ENCODE data around the gene SNX11.
"Not testable (repeated sequence)": the region's sequence is repeated elsewhere in the genome, so short reads cannot be mapped to it uniquely, and the experiment has no call there.

The SNX11 gene

DNA sequence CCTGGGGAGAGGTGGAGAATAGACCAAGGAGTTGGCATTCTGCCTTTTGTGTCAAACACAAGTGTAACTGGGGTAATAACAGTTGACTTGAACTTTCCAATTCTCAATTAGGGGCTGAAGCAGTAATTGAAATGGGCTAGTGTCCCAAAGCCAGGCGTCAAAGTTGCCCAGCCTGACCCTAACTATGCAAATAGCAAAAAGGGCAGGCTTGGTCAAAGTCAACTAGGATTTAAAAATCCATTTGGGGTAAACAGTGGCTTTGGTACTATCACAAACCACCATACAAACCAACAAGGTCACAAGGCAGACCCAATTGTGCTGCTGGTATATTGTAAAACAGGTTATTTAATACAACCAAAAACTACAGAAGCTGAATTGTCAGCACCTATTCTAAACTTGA is 41.4 kb upstream of the SNX11 start:
- TF ChIP-seq, protein P1, sequence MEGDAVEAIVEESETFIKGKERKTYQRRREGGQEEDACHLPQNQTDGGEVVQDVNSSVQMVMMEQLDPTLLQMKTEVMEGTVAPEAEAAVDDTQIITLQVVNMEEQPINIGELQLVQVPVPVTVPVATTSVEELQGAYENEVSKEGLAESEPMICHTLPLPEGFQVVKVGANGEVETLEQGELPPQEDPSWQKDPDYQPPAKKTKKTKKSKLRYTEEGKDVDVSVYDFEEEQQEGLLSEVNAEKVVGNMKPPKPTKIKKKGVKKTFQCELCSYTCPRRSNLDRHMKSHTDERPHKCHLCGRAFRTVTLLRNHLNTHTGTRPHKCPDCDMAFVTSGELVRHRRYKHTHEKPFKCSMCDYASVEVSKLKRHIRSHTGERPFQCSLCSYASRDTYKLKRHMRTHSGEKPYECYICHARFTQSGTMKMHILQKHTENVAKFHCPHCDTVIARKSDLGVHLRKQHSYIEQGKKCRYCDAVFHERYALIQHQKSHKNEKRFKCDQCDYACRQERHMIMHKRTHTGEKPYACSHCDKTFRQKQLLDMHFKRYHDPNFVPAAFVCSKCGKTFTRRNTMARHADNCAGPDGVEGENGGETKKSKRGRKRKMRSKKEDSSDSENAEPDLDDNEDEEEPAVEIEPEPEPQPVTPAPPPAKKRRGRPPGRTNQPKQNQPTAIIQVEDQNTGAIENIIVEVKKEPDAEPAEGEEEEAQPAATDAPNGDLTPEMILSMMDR (IDR thresholded peaks at IDR 0.05; ENCODE audit: borderline replicate concordance, control extremely low read depth, extremely low read depth, insufficient read depth, missing control alignments) = no peak
- DNase-seq (ENCODE audit: low spot score) = no peak
- in situ Hi-C loops (cut with MboI; ENCODE audit: low sequenced_read_pairs, unreplicated experiment) = loop anchor here (5.0 kb wide), 1 partner anchor 34 kb away; no protein-coding TSS in a partner anchor

DNA sequence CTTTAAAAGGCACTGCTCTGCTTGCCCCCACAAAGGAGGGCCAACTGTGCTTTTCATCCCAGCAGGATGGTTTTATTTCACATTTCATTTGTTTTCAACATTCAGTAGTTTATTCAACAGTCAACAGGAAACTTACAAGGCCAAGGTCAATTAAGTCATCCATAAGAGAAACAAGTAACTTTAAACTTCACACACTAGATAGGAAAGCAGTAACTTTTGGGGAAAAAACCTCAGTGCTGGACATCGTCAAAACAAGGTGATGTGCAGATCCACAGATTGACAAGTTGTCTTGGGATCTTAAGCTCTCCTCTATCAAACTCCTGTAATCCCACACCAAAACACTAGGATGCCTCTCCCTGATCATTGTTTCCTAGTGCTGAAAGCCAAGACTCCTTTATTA is 40.9 kb upstream of the SNX11 start:
- in situ Hi-C loops (cut with MboI; ENCODE audit: low sequenced_read_pairs, unreplicated experiment) = loop anchor here (5.0 kb wide), 1 partner anchor 34 kb away; no protein-coding TSS in a partner anchor
- DNase-seq (ENCODE audit: low spot score) = no peak
- TF ChIP-seq, protein P1 (IDR thresholded peaks at IDR 0.05; ENCODE audit: borderline replicate concordance, control extremely low read depth, extremely low read depth, insufficient read depth, missing control alignments) = no peak

DNA sequence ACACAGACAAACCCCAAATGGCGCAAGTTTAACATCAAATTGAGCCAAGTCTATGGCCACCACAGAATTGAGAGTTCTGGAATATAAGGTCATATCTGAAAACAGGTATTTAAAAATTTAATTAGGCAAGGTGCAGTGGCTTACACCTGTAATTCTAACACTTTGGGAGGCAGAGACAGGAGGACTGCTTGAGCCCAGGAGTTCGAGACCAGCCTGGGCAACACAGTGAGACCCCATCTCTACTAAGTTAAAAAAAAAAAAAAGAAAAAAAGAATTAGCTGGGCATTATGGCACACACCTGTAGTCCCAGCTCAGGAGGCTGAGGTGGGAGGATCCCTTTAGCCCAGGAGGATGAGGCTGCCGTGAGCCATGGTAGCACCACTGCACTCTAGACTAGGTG is 40.3 kb upstream of the SNX11 start:
- in situ Hi-C loops (cut with MboI; ENCODE audit: low sequenced_read_pairs, unreplicated experiment) = loop anchor here (5.0 kb wide), 1 partner anchor 35 kb away; no protein-coding TSS in a partner anchor
- no peak for DNase-seq (ENCODE audit: low spot score)
- TF ChIP-seq, protein P1 (IDR thresholded peaks at IDR 0.05; ENCODE audit: borderline replicate concordance, control extremely low read depth, extremely low read depth, insufficient read depth, missing control alignments) = no peak

DNA sequence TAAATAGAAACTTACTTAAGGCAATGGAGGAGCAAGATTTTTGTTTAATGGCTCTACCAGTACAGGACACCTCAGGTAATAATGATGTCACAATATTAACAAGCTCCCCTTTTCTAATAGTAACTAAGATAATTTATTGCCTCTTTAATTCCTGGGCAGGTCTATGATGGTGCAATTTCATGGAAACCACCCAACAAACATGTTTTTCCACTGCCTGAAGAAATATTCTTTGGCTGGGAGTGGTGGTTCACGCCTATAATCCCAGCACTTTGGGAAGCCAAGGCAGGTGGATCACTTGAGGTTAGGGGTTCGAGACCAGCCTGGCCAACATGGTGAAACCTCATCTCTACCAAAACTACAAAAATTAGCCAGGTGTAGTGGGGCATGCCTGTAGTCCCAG is 39.8 kb upstream of the SNX11 start:
- in situ Hi-C loops (cut with MboI; ENCODE audit: low sequenced_read_pairs, unreplicated experiment) = loop anchor here (5.0 kb wide), 1 partner anchor 36 kb away; no protein-coding TSS in a partner anchor
- not testable (repeated sequence) for DNase-seq (ENCODE audit: low spot score)

DNA sequence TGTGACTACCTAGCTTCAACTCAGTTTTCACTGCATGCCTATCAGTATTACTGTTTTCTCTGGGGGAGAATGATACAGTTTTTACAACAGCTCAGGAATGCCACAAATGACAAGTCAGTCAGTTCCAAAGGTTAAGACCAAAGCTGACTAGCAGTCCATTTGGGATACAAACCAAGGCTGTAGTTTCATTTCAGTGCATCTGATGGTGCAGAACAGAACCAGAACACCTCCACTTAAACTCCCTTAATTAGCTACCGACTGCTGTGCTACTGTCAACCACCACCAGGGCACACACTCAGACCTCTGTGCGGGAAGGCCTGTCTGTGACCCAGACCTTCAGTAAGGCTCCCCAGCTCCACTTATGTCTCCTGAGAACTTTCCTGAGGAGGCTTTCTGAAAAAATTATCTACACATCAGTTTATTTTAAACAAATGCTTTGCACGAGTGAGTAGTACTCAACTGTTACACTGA is 39.0 kb upstream of the SNX11 start:
- DNase-seq (ENCODE audit: low spot score) = no peak
- in situ Hi-C loops (cut with MboI; ENCODE audit: low sequenced_read_pairs, unreplicated experiment) = loop anchor here (5.0 kb wide), 1 partner anchor 36 kb away; no protein-coding TSS in a partner anchor

DNA sequence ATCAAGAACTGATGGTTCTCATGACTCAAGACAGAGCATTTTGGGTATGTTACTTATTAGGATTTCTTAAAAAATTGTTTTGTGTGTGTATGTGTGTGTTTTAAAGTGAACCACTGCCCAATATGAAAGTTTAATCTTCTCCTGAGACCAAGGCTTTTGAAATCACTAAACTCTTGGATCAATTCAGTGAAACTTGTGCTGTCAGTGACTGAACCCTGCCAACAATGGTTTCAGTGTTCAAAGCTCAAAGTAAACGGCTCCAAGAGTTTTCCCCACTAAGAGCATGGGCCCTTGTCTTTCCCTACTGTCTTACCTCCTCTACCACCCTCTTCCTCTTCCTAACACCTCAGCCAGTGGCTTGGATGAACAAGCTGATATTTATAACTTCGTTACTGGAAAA is 37.4 kb upstream of the SNX11 start:
- TF ChIP-seq, protein P1 (IDR thresholded peaks at IDR 0.05; ENCODE audit: borderline replicate concordance, control extremely low read depth, extremely low read depth, insufficient read depth, missing control alignments) = no peak
- no peak for DNase-seq (ENCODE audit: low spot score)

More for the DNA sequence above, 39.0 kb upstream of the SNX11 start:
- TF ChIP-seq, protein P1 (IDR thresholded peaks at IDR 0.05; ENCODE audit: borderline replicate concordance, control extremely low read depth, extremely low read depth, insufficient read depth, missing control alignments) = no peak

DNA sequence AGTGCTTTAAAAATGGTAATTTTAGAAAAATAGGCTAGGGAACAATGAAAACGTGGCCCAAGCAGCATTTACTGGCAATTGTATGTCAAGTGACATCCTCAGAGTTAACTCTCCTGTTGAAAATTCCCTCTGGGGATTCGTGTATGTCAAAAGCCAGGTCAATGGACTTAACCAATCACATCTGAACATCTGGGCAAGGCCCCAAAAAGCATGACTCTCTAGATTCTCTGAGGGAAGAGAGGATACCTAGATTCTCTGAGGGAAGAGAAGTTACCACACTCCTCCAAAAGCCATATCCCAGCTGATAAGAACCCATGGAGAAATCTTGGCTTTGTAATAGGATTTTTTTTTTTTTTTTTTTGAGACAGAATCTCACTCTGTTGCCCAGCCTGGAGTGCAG is 35.9 kb upstream of the SNX11 start:
- DNase-seq (ENCODE audit: low spot score) = no peak
- in situ Hi-C loops (cut with MboI; ENCODE audit: low sequenced_read_pairs, unreplicated experiment) = no loop called here
- TF ChIP-seq, protein P1 (IDR thresholded peaks at IDR 0.05; ENCODE audit: borderline replicate concordance, control extremely low read depth, extremely low read depth, insufficient read depth, missing control alignments) = no peak

More for the DNA sequence above, 37.4 kb upstream of the SNX11 start:
- in situ Hi-C loops (cut with MboI; ENCODE audit: low sequenced_read_pairs, unreplicated experiment) = no loop called here

DNA sequence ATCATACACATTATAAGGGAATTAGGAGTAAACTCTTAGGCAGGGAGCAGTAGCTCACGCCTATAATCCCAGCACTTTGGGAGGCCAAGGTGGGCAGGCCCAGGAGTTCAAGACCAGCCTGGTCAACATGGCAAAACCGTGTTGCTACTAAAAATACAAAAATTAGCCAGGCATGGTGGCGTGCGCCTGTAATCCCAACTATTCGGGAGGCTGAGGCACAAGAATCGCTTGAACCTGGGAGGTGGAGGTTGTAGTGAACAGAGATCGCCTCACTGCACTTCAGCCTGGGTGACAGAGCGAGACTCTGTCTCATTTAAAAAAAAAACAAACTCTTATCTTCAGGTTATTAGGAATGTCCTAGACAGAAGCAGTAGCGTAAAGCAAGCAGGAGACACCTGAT is 34.8 kb upstream of the SNX11 start:
- in situ Hi-C loops (cut with MboI; ENCODE audit: low sequenced_read_pairs, unreplicated experiment); DNase-seq (ENCODE audit: low spot score): not testable (repeated sequence)

DNA sequence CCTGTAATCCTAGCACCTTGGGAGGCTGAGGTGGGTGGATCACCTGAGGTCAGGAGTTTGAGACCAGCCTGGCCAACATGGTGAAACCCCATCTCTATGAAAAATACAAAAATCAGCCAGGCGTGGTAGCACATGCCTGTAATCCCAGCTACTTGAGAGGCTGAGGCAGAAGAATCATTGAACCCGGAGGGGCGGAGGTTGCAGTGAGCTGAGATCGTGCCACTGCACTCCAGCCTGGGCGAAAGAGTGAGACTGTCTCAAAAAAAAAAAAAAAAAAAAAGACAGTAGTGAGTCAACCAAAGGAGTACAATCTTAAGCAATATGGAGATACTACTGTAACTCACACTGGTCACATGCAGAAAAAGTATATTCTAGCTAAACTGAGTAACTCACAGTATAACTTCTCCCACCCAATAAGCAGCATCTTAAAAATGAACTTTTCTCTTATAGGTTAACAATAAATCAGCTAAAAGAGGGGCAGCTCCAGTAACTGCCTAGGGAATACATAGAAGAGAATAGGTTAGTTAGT is 33.9 kb upstream of the SNX11 start:
- in situ Hi-C loops (cut with MboI; ENCODE audit: low sequenced_read_pairs, unreplicated experiment); DNase-seq (ENCODE audit: low spot score): not testable (repeated sequence)
